Stimulated activated CD8-positive, alpha-beta memory T cell treated with anti-CD3 and anti-CD28 coated beads, Interleukin-15, amount 100 ng/mL, for 24 hours (primary cell): ENCODE results near the gene SYK.
"Not testable (repeated sequence)": the region's sequence is repeated elsewhere in the genome, so short reads cannot be mapped to it uniquely, and the experiment has no call there.

ENCODE experiments used
- DNase-seq: peaks from one replicate; pipeline ENCODE4 v3.0.0-alpha.2; 2020; ENCODE audit warnings: low read depth

Gene SYK

DNA sequence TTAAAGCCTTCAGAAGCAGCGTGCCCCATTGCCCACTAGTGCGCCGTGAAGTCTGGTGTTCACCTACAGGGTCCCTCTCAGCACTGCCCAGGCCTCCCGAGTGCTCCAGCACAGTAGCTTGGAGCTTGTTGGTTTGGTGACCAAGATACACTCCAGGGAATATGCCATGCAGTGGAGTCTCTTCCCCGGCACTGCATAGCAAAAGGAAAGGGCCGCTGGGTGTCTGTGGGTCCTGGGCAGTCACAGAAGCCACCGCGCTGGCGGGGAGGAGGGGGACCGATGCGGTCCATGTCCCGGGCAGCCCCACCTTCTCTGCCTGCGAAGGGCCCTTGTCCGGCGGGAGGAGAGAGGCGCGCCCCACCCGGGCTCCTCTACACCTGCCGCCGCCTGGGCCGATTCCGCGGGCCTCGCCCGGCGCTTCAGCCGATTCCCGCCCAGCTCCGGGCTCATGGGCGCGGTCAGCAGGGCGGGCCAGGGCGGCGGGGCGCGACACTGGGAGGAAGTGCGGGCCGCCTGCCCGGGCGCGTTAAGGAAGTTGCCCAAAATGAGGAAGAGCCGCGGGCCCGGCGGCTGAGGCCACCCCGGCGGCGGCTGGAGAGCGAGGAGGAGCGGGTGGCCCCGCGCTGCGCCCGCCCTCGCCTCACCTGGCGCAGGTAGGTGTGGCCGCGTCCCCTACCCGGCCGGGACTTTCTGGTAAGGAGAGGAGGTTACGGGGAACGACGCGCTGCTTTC, at the start of gene SYK:
SYK (plus strand) TSS at position 579 of the 732 bp plus-strand sequence. CDS start 42,080 bp downstream, outside the sequence.
- no peak for DNase-seq

DNA sequence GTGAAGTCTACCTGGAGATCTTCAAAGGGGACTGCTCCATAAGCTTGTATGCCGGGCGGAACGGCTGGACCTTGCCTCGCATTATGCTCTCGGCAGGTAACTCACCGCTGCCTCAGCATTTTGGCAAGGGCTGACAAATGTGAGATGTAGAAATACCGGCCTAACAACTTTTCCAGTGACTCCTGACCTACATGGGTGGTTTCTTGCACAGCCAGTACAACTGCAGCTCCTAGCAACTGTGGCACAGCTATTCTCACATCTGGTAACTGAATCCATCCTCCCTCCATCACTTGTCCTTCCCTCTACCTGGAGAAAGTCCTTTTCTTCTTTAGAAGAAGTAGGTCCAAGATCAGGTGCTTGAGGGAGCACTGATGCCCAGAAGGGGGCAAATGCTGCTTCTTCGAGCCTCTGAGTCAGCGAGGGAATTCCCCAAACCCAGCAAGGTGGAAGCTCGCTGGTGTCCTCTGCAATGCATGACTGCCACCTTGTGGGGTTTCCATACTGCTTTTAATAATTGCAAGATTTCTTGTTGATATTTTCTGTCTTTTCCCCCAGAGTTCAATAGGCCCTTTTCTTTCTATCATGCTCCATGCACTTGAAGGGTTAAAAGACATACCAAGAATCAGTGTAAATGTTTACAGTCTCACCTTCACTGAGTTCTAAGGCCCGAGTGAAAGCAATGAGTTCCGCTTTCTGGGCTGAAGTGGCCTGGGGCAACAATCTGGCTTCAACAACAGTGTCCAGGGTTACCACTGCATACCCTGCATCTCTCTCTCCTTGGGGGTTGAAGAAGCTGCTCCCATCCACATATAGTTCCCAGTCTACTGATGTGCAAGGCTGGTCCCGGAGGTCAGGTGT, 45.9 kb upstream of the SYK start:
- DNase-seq, result peak; percentile 5

DNA sequence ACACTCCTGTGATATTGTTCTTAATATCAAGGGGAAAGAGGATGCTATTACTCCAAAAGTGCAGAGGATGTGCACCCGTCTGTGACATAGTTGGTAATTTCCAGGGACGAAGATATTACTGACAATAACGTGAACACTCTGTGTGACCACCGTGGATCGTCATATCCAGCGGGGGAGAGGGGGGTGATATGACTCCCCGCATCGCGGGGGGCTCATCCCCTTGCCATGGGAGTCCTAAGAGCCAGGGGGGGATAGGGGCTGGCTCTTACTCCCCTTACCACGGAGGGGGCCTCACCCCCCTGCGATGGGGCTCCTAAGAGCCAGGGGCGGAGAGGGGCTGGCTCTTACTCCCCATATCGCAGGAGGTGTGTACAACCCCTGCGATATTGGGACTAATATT, 41.0 kb upstream of the SYK start:
- not testable (repeated sequence) for DNase-seq

DNA sequence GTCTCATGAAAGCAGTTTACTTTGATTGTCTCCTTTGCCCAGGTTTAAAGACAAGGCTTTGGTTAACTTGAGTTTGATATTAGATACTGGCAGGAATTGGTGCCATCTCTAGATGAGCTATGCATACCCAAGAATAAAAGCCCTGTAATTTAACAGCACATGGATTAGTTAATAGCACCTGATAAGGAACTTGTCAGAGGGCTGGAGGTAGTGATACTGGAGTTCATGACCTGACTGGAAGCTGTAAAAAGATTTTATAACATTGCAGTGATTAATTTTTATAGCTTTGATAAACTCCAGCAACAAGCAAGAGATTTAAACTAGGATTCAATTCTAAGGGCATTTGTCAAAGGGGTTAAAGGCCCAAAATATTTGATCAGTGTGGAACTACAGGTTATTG, 34.9 kb upstream of the SYK start:
- DNase-seq, result no peak

DNA sequence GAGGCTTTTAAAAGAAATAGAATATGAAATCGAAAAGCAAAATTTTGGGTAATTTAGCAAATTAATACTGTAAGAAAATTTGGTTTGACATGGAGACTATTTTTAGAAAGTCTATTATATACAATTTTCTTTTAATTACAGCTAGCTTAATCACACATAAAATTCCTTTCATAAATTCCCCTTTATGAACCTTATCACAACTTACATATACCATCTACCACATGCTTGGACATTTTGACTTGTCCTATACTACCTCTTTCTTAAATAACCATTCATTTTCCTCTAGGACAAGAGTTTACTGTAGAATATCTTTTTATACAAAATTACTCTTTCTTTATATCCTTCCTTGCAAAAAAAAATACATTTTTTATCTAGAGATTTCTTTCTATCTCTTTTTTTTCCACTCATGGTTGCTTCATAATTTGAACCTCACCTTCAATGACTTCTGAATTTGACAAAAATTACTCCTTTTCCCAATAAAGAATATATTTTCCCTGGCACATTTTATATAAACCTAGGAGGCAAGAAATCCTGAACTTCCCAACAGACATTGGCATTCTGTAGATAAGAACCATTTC, 34.0 kb upstream of the SYK start:
- DNase-seq, result no peak

DNA sequence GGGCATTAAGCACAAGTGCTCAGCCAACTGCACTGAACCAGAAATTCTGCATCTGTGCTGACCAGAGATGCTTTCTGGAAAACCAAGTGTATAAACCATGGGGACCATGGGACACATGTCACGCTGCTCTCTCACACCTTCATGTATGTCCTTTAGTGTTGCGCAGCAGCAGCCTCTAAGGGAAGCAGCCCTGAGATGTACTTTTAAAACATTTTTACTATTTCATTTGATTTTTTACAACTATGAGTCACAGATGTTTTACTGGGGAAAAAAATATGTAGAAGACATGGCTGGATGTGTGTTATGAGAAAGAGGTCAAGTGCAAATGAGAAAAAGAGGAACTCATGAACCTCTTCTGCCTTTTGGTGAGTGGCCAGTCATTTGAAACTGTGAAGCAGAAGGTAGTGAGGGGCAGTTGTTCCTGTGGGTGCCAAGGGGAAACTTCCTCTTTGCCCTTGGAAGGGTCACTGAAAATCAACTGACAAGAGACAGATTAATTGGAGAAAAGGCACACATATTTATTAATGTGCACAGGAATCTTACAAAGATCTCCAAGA, 31.4 kb upstream of the SYK start:
- DNase-seq, result no peak

DNA sequence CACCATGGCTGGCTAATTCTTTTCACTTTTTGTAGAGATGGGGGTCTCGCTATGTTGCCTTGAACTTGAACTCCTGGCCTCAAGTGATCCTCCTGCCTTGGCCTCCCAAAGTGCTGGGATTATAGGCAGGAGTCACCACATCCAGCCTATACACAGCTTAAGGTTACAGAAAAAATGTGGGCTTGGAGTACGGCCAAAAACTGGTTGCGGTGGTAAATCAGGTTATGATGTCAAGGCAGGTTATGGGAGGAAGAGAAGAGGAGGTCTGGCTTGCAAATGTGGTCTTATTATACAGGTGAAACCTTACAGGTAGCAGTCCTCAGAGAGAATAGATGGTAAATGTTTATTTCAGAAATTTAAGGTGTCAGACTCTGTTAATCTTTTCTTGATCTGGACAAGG, 30.7 kb upstream of the SYK start:
- DNase-seq, result no peak

DNA sequence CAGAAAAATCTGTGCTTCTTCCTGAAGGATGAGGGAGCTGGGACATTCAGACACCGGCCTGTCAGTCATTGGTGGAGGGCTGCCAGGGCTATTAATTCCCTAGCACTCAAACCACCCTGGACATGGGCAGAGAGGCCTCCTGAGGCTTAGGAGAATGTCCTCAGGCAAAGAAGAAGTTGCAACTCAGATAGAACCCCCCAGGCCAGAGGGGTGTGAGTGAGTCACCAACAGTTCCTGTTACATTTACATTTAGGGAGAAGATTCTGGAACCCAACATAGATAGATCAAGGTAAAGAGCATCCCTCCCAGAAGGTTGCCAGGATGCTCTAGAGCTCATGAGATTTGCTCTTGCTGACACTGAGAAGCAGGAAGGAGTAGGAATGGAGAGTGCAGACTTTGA, 29.2 kb upstream of the SYK start:
- no peak for DNase-seq

DNA sequence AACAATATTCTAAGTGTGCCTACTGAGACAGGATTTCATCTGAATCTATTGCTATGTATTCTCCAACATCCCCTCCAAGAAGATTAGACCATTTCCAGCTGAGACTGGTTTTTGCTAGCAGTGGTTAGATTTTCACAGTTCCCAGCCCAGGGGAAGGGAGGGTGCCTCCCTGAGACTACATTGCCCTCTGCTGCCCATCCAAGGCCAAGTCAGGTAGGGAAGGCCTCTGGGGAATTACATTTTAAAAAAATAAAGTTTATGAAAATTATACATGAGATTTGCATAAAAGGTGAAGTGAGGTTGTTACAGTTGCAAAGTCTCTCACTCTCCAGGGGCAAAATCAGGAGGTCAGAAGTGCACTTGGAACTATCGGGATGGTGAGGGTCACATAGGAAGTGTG, 28.0 kb upstream of the SYK start:
- no peak for DNase-seq

DNA sequence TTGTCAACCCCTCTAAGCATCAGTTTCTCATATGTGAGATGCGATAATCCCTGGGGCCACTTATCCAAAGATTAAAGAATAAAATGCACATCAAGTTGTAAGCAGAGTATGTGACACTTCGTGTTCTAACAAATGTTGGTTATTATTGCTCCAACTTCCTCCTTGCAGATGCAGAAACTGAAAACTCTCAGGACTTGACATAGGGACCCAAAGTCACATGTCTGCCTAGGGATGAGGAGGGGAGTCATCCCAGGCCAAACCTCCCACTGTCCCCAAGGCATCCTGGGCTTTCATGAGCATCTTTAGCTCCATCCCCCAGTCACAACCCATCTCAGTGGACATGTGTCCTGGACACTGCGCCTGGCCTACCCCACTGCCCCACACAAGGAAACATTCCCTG, 27.5 kb upstream of the SYK start:
- DNase-seq, result no peak

DNA sequence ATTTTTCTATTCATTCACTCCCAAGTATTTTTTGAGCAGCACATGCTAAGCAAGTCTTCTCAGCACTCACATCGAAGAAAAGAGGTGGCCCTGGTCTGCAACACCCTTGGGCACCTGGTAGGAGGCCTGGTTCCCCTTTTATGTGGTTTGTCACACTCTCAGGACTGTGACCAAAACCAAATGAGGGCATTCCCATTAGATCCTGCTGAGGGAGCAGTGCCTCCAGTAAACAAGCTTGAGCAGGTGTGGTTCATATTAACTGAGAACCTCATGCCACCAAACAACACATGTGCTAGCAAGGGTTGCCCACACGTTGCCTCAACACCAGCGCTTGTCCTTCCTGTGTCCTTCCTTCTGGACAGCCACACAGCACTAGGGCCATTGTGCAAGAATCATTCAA, 26.9 kb upstream of the SYK start:
- no peak for DNase-seq

DNA sequence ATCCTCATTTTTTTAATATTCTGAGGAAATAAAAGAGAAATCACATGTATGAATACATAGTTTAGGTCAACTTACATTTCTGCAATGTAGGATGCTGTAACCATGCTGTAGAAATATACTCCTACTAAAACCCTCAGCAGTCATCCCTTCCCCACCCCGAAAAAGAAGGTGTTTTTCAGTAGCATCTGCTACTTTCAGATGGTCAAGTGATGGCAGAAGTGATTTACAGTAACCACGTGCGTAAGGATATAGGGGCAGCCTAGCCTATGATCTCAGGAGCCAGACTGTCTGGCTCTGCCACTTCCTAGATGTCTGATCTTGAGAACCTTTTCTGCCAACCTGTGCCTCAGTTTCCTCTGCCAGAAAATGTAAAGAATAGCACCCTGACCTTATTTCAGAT, 26.0 kb upstream of the SYK start:
- no peak for DNase-seq

DNA sequence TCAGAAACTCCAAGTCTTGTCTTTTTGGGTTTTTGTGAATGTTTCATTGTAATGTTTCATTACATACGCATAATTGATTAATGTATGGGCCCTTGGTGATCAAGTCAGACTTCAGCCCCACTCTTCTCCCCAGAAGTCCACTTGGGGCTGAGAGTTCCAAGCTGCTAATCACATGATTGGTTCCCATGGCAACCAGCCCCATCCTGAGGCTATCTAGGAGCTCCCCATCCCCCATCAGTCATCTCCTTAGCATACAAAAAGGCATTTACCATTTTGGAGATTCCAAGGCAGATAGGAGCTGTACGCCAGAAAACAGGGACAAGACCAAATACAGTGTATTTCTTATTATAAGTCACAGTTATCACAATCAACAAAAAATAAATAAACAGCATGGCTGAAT, 22.9 kb upstream of the SYK start:
- DNase-seq, result no peak

DNA sequence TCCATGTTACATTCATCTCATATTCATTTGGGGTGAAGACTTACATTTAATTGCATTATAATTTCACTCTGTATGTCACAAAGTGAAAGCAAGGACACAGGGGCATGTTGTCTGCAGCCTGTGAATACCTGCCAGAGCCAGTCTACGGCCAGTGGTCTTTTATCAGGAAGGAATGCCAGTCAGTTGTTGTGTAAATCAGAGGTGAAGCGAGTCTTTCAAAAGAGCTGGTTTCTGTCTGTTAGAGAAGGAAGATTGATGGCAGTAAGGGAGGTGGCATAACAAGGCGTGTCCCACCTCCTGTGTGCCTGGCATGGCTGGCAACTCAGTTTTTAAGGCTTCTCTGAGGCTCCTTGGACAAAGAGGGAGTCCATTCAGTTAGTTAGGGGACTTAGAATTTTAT, 18.1 kb upstream of the SYK start:
- no peak for DNase-seq

DNA sequence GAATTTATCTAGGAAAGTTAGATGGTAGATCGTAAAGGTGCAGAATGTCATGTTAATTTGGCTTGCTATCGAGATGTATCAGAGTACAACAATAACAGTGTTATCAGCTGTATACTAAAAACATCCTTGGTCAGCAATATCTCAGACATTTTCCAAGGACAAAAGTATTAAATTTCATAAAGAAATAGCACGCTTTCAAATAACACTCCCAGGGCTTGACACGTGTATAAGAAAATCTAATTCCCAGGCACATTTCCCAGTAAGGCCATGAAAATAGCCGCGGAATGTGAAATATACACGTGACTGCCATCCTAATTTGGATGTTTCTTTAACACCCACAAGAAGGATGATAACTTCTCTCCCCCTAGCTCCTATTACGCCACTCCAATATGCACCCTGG, 17.7 kb upstream of the SYK start:
- no peak for DNase-seq

DNA sequence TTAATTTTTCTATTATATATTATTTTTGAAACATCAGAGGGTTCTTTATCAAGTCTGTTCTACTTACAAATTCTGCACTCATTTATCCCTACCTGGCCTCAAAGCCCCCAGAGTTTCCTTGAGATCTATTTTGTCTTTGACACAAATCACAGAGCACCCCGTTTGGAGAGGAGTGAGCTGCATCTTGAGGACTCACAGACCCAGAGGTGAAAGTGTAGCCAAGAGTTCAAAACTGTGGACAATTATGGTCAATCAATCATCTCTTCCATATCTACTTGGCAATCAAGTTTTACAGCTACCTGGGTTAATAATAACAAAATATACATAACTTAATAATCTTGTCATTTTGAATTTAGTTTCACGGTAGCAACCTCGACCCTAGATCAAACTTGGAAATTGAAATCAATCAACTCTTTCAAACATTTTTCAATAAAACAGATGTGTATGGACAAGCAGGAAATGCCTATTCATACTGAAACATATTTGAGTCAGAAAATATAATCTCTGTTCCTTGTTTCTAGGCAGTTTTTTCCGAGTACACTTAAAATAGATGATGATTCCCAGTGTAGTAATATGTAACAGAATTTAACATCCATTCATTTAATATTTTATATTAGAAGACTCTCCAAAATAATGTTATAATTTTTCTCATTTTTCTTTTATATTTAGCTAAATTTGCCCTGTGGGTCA, 13.7 kb upstream of the SYK start:
- DNase-seq, result no peak

DNA sequence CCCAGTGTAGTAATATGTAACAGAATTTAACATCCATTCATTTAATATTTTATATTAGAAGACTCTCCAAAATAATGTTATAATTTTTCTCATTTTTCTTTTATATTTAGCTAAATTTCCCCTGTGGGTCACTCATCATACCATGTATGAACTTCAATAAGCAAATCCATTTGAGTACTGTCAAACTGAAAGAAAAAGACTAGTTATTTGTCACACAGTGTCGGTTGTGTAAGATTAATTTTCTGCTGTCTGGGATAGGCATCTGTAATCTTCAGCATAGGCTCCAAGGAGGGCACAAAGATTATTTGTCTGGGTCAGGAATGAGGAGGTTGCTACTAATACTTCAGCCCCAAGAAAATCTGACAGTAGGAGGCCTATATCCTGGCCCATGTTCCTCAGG, 13.1 kb upstream of the SYK start:
- DNase-seq, result not testable (repeated sequence)

DNA sequence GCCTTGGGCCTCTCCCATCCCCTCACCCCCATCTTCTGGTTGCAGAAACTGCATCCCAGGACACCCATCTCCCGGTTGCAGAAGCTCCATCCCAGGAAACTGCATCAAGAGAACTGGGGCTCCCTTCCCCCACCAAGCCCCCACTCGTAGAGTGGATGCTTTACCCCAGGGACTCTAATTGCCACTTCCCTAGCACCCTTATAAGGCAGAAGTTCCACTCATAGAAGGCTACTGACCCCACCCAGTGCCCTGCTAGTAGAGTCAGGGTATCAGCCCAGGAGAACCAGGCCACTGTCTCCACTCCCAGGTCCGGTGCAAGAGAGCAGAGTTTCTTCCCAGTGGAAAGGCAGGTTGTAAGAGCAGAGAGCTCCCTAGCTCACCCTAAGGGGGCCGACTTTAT, 12.2 kb upstream of the SYK start:
- DNase-seq, result no peak

DNA sequence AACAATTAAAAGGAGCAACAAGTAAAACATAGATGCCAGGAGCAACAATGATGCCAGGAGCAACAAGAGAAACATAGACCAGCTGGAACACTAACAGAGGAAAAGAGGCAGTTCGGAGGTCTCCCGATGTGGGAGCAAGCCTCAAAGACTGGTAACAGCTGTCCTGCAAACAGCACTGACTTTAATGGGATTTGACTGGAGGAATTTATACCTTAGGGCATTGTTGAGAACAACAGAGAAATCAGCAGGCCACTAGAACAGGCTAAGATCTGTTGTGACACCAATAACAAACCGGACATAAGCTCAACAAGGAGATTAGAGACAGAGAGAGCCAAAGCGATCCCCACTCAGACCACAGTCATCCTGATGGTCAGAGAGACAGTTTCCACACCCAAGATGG, 11.8 kb upstream of the SYK start:
- DNase-seq, result no peak

DNA sequence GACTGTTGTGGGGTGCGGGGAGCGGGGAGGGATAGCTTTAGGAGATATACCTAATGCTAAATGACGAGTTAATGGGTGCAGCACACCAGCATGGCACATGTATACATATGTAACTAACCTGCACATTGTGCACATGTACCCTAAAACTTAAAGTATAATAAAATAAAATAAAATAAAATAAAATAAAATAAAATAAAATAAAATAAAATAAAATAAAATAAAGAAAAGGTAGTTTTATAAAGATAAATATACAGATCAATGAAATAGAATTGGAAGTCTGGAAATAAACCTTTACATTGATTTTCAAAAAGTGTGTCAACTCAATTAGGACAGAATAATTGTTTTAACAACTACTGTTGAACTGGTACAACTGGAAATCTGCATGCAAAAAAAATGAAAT, 8.6 kb upstream of the SYK start:
- not testable (repeated sequence) for DNase-seq

DNA sequence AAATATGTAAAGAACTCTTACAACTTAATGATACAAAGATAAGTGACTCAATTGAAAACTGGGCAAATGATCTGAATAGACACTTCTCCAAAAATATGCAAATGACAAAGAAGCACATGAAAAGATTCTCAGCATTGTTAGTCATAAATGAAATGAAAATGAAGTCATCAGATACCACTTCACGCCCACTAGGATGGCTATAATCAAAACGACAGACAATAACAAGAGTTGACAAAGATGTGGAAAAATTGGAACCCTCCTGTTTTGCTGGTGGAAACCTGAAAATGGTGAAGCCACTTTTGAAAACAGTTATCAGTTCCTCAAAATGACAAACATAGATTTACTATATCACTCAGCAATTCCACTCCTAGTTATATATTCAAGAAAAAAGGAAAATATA, 7.9 kb upstream of the SYK start:
- DNase-seq, result no peak

DNA sequence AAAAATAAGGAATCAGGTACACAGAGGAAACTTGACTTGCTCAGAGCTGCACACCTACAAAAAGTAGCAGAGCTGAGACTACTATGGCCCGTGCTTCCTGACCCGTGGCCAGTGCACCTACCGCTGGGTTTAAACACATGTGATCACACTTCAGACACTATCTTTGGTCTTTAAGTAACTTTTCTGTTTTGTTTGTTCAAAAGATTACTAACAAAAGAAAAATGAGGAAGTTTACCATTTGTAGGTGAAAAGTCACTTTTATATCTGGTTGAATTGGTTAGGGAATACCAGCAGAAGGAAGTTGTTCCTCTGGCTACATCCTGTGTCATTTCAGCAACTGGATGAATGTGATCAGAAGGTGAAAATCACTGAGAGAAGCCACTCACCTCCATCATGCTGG, 6.5 kb upstream of the SYK start:
- DNase-seq, result no peak
